Adipocyte (in vitro differentiated cells): ENCODE data around the gene ESR1.

Experiments used
- DNase-seq: peaks from one replicate; pipeline ENCODE4 v3.0.0-alpha.2; 2015; ENCODE audit warnings: low read depth
- H3K27me3 ChIP-seq: replicated peaks from 2 replicates; pipeline ENCODE4 v1.7.0; 2013; ENCODE audit warnings: mild to moderate bottlenecking, low read length, moderate library complexity; ENCODE audit not compliant: control insufficient read depth, insufficient read depth
- H3K36me3 ChIP-seq: 2 replicates; pipeline ENCODE4 v1.7.0; 2013; ENCODE audit warnings: low read length, mild to moderate bottlenecking, moderate library complexity; ENCODE audit not compliant: control insufficient read depth, insufficient read depth, severe bottlenecking
- H3K4me1 ChIP-seq: 2 replicates; pipeline ENCODE4 v1.7.0; 2013; ENCODE audit warnings: mild to moderate bottlenecking, low read length, moderate library complexity; ENCODE audit not compliant: control insufficient read depth, insufficient read depth
- H3K4me3 ChIP-seq: 2 replicates; pipeline ENCODE4 v1.7.0; 2013; ENCODE audit warnings: mild to moderate bottlenecking, low read length, moderate library complexity
- H3K9ac ChIP-seq: 2 replicates; pipeline ENCODE4 v1.7.0; 2013; ENCODE audit warnings: mild to moderate bottlenecking, low read length, moderate library complexity
- H3K9me3 ChIP-seq: 2 replicates; pipeline ENCODE4 v1.7.0; 2013; ENCODE audit warnings: mild to moderate bottlenecking, low read length, moderate library complexity; ENCODE audit not compliant: control insufficient read depth

ESR1 gene

DNA sequence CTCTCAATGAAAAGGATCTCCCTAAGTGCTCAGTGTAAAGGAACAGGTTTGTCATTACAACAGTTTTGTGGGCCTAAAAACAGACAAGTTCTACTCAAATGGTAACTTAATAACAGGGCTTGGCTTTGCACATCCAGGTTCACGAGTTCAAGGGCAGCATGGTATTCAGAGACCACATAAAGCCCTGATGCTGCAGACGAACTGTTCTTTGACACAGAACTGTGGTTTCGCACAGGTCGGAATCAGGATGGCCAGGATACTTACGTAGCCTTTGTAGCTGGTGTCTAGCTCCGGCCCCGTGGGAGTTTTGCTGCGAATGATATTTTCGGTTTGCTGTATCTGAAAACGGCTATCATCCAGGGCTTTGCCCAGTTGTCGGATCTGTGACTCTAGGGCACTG is 335.9 kb downstream of the ESR1 start:
- Histone ChIP-seq H3K4me3 (no peak overlapping the region), H3K36me3 (peaks cover 68% of the 10 kb centered on the region), H3K4me1 (peaks cover 10% of the 10 kb centered on the region), H3K9ac (no peak overlapping the region), H3K9me3 (no peaks in the 10 kb centered on the region), H3K27me3 (no peaks in the 10 kb centered on the region)
- no peak for DNase-seq

DNA sequence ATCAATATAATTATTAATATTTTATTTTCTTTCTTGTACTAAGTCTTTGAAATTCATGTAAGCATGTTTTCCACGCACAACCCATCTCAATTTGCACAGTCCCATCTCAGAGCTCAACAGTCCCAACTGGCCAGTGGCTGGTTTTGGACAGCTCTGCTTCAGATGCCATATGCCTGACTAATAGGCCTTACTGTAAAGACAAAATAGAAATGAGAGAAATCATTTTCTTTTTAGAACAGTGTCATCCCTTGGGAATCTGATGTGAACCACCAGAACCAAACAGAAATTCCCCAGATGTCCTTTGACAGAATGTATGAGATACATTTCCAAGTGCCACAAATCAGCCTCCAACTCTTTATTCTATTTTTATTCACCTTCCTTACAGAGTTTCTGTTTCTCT is 338.9 kb downstream of the ESR1 start:
- Histone ChIP-seq H3K27me3 (no peaks in the 10 kb centered on the region), H3K4me1 (peaks cover 10% of the 10 kb centered on the region), H3K36me3 (peaks cover 74% of the 10 kb centered on the region), H3K4me3 (no peak overlapping the region), H3K9me3 (no peaks in the 10 kb centered on the region), H3K9ac (no peak overlapping the region)
- peak; percentile 69 for DNase-seq

DNA sequence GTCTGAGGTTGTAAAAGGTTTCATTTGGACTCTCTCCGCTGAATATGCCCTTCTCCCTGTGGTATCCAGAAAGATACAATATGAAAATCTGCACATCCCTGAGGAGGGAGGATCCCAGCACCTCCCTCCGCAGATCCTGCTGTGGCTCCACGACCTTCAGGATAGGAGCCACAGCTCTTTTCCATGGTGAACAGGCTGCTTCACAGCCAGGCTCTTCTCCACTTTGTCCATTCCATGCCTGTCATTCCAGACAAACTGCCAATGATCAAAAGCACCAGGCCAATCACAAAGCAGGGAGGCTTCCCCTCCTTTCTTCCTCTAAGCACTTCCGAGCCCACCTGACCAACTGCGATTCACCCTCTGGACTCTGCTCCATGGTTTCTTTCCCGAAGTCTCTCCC is 339.8 kb downstream of the ESR1 start:
- Histone ChIP-seq H3K9me3 (no peaks in the 10 kb centered on the region), H3K27me3 (no peaks in the 10 kb centered on the region), H3K4me1 (peaks cover 10% of the 10 kb centered on the region), H3K9ac (no peak overlapping the region), H3K36me3 (peaks cover 80% of the 10 kb centered on the region), H3K4me3 (no peak overlapping the region)
- DNase-seq, result no peak

DNA sequence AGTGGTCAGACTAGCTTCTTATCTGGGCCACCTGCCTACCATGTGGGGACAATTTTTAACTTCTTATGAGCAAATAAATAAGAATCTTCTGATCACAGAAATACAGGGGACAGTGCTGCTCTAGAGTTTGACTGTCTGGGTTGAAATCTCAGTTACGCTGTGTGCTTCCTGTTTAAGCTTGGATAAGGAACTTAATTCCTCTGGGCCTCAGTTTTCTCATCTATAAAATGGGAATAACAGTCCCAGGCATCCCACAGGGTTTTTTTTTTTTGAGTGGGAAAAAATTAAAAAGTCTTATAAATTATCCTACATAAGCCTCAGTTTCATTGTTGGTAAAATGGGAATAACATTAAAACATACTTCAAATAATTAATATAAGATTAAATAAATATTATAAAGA is 340.9 kb downstream of the ESR1 start:
- H3K9me3 ChIP-seq, result no peaks in the 10 kb centered on the region

DNA sequence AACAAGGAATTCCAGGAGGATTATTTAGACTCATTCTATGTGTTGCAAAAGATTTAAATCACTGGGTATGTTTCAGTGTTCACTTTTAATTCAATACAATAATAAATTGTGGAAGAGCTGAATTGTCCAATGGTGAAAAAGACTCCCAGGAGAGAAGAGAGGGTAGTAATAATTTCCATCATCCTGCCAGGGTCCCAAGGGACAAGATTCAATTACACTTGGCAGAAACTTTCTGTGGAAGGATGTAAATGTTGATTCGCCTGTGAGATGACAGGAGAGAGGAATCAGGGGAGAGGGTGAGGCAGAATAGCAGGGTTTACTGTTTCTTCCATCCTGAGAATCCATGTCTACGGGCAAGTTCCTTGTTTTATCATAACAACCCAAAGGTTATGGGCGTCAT is 342.7 kb downstream of the ESR1 start:
- no peak overlapping the region for H3K9ac ChIP-seq
- DNase-seq, result no peak
- H3K4me1 ChIP-seq, result peaks cover 7% of the 10 kb centered on the region
- H3K9me3 ChIP-seq, result no peaks in the 10 kb centered on the region
- peaks cover 81% of the 10 kb centered on the region for H3K36me3 ChIP-seq
- H3K4me3 ChIP-seq, result no peak overlapping the region
- H3K27me3 ChIP-seq, result no peaks in the 10 kb centered on the region

More for the DNA sequence above, 340.9 kb downstream of the ESR1 start:
- H3K36me3 ChIP-seq, result peaks cover 80% of the 10 kb centered on the region
- no peaks in the 10 kb centered on the region for H3K27me3 ChIP-seq
- H3K4me3 ChIP-seq, result no peak overlapping the region
- H3K9ac ChIP-seq, result no peak overlapping the region
- peaks cover 7% of the 10 kb centered on the region for H3K4me1 ChIP-seq
- no peak for DNase-seq

DNA sequence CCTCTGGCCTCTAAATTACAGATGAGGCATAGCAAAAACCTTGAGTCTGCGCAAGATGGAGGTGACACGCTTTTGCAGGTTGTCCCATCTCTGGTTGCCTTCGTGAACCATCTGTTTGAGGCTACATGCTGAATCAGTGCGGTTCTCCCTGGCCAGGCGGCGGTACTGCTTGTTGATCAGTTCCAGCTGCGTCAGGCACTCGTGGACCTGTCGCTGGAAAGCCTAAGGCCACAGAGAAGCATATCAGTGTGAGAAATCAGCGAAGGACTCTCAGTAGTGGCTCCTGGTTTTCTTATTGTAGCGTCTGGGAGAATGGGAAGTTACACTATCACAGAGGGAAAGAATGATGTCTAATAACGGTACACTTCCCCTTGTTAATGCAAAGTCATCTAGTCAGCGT is 344.4 kb downstream of the ESR1 start:
- H3K27me3 ChIP-seq, result no peaks in the 10 kb centered on the region
- H3K9ac ChIP-seq, result no peak overlapping the region
- peaks cover 94% of the 10 kb centered on the region for H3K36me3 ChIP-seq
- H3K9me3 ChIP-seq, result no peaks in the 10 kb centered on the region
- H3K4me1 ChIP-seq, result peaks cover under 1% of the 10 kb centered on the region
- DNase-seq, result no peak
- no peak overlapping the region for H3K4me3 ChIP-seq

DNA sequence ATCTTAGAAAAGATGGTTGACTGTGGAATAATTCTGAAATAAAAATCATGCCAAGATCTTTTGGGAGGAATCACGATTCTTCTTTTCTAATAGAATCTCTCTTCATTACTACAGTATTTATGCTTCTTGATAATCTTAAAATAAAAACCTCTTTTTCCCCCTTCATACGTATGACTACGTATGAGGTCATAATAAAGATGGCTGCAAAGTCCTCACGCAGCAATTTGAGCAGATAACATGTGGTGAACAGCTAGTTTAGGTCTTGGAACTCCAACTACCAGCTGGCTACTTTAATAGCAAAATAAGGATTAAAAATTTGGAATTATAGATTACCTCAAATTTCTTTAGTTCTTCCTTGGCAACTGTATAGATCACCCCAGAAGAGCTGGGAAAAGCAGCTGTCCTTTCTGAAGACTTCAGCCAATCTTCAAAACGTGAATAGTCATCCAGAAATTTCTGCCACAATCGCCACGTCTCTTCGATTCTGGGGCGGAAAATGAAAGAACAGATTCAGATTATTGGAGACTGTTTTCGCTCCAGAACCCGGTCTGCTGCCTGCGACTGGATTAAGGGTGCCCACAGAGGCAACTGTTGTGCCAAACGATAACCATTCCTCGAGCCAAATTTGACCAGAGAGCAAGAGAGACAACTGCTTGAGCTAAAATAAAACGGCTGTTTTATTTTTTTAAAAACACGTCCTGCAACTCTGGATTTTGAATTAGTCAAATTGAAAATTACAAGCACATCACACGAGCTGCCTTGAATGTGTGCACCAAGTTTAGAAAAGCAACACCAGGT is 347.3 kb downstream of the ESR1 start:
- H3K36me3 ChIP-seq, result peaks cover 78% of the 10 kb centered on the region
- H3K4me3 ChIP-seq, result no peak overlapping the region
- no peaks in the 10 kb centered on the region for H3K9me3 ChIP-seq
- no peak for DNase-seq
- H3K4me1 ChIP-seq, result no peaks in the 10 kb centered on the region
- H3K9ac ChIP-seq, result no peak overlapping the region
- no peaks in the 10 kb centered on the region for H3K27me3 ChIP-seq

DNA sequence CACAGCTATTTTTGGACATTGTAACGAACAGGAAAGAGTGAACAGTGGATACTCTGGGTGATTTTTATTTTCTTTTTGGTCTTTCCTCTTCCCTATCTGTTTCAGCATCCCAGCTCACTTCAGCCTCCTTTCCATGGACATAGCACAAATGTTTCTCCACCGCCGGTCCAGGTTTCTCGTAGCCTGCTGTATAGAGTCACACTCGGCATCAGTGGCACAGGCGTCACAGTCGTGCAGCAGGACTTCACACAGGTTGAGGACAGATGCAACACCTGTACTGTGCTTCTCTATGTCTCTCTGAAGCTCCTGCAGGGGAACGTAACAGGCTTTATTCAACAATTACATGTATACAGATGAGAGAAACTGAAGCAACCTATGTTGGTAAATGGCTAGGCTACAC is 348.3 kb downstream of the ESR1 start:
- DNase-seq, result no peak
- Histone ChIP-seq H3K9me3 (no peaks in the 10 kb centered on the region), H3K36me3 (peaks cover 72% of the 10 kb centered on the region), H3K4me1 (no peaks in the 10 kb centered on the region), H3K4me3 (no peak overlapping the region), H3K9ac (no peak overlapping the region), H3K27me3 (no peaks in the 10 kb centered on the region)

DNA sequence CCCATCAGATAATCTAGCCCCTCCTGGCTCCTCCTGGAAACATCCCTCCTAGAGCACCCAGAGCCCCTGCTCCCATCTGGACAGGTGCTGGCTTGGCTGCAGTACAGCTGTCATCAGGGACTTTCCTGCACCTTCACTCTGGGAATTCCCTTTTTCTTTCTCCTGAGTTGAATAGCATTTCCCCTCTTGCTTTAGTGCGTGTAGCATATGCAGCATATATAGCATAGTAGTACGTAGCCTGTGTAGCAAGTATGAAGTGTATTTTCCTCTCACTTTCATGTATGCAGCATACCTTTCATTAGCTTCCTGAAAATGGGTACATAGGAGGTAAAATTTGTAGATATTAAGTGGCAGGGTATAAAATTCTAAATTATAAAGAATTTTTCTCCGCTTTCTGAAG is 352.9 kb downstream of the ESR1 start:
- peaks cover 42% of the 10 kb centered on the region for H3K36me3 ChIP-seq
- H3K9me3 ChIP-seq, result no peaks in the 10 kb centered on the region
- no peak overlapping the region for H3K9ac ChIP-seq
- no peak overlapping the region for H3K4me3 ChIP-seq
- H3K27me3 ChIP-seq, result no peaks in the 10 kb centered on the region
- H3K4me1 ChIP-seq, result no peaks in the 10 kb centered on the region
- no peak for DNase-seq

DNA sequence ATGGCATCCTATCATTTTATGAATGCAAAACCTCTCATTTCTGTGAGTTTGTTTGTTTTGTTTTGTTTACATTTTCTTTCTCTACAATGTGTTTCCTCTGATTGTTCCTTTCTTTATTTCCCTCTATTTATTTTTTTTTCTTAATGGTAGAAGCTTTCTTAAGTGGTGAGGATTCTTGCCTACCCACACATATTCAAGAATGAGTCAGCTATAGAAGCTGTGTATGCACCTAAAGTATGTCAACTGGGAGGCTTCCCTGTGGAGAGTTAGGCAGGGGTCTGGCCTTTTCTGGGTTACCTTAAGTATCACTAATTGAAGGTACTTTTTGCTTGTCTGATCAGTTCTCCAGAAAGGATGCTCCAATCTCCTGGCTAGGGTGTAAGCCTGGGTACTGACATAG is 354.0 kb downstream of the ESR1 start:
- DNase-seq, result peak; percentile 54
- Histone ChIP-seq H3K36me3 (peaks cover 32% of the 10 kb centered on the region), H3K9ac (no peak overlapping the region), H3K27me3 (no peaks in the 10 kb centered on the region), H3K9me3 (no peaks in the 10 kb centered on the region), H3K4me1 (no peaks in the 10 kb centered on the region), H3K4me3 (no peak overlapping the region)

DNA sequence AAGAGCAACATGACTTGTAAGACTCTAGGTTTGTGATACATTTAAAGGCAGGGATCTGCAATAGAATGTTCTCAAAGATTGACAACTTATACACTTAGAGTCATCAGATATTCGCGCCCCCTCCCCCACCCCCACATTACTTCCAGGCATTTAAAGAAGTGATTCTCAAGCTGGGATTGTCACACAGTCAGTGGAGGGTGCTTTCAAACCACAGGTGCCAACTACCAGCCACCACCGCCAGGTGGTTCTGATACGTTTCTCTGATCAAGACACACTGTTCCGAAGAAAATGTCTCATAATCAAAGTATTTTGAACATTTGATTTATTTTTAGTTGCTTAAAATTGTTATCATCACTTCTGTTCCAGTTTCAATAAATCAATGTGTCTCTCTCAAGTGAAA is 357.5 kb downstream of the ESR1 start:
- Histone ChIP-seq H3K4me3 (no peak overlapping the region), H3K36me3 (peaks cover 24% of the 10 kb centered on the region), H3K9me3 (no peaks in the 10 kb centered on the region), H3K27me3 (no peaks in the 10 kb centered on the region), H3K9ac (no peak overlapping the region), H3K4me1 (no peaks in the 10 kb centered on the region)
- no peak for DNase-seq

DNA sequence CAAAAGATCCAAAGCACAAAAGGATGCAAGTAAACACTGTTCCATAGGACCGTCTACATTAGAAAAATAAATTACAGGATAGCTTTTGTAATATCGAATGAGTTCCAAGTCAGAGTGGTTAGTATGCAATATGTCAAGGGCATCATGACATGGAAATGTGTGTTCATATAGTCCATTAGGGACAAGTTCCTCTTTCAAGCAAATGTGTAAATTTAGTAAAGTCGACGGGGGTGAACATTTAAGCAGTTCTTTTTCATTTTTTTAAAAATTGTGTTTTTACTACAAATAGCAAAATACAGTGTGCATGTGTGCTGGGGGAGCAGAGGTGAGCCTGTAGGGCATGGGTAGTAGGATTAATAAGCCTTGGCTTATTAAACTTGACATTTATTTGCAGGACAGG is 359.0 kb downstream of the ESR1 start:
- Histone ChIP-seq H3K27me3 (no peaks in the 10 kb centered on the region), H3K9ac (no peak overlapping the region), H3K4me1 (no peaks in the 10 kb centered on the region), H3K9me3 (no peaks in the 10 kb centered on the region), H3K4me3 (no peak overlapping the region), H3K36me3 (peaks cover 30% of the 10 kb centered on the region)
- DNase-seq, result no peak
